ENCODE results near the gene LRRC37A.
A peak's percentile ranks its signal among the peaks of the same experiment; 100 is the strongest.
"Not testable (repeated sequence)": the region's sequence is repeated elsewhere in the genome, so short reads cannot be mapped to it uniquely, and the experiment has no call there.

LRRC37A gene

DNA sequence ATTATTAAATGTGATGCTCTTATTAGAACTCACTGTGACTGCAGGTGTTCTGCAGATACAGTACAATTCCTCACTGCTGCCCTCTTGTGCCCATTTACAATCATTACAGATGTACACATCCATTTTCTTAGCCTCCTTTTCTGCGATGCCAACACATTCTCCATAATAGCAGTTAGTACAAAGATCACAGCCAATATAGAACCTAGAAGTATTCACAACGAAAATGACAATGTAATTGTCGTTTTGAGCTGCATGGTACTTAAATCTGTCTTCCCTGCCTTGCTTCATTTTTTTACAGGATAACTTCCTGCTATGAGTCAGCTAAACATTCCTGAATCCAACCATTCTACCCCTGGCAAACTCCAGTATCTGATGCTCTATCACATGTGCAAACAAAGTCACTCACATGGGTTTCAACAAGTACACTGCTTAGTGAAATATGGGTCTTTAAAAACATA, 8.1 kb upstream of the LRRC37A start:
- in situ Hi-C loops (cut with HindIII; ENCODE audit: low sequenced_read_pairs); H3K4me3 ChIP-seq (ENCODE audit: low read depth, low read length): not testable (repeated sequence)
- peak; percentile 58 for DNase-seq (ENCODE audit: low read depth, low spot score)
- TF ChIP-seq, protein P1, sequence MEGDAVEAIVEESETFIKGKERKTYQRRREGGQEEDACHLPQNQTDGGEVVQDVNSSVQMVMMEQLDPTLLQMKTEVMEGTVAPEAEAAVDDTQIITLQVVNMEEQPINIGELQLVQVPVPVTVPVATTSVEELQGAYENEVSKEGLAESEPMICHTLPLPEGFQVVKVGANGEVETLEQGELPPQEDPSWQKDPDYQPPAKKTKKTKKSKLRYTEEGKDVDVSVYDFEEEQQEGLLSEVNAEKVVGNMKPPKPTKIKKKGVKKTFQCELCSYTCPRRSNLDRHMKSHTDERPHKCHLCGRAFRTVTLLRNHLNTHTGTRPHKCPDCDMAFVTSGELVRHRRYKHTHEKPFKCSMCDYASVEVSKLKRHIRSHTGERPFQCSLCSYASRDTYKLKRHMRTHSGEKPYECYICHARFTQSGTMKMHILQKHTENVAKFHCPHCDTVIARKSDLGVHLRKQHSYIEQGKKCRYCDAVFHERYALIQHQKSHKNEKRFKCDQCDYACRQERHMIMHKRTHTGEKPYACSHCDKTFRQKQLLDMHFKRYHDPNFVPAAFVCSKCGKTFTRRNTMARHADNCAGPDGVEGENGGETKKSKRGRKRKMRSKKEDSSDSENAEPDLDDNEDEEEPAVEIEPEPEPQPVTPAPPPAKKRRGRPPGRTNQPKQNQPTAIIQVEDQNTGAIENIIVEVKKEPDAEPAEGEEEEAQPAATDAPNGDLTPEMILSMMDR (IDR thresholded peaks at IDR 0.05; ENCODE audit: low read depth, low read length): peak; percentile 55

DNA sequence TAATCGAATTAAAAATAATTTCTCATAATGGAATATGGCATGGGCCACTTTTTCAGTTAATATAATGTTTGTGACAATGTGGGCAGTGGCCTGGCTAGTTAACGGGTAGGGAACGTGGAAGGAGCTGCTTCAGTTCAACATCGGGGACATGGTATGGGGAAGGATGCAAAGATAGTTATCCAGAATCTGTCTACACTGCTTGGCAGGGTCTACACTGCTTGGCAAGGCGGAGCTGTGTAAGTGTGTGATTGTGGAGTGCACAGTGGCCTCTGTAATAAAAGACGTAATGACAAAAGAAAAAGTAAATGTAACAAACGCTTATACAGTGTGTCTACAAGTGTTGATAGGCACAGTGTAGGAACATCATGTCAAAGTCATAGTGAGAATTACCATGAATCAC, 7.3 kb upstream of the LRRC37A start:
- in situ Hi-C loops (cut with HindIII; ENCODE audit: low sequenced_read_pairs); H3K4me3 ChIP-seq (ENCODE audit: low read depth, low read length); DNase-seq (ENCODE audit: low read depth, low spot score): not testable (repeated sequence)

DNA sequence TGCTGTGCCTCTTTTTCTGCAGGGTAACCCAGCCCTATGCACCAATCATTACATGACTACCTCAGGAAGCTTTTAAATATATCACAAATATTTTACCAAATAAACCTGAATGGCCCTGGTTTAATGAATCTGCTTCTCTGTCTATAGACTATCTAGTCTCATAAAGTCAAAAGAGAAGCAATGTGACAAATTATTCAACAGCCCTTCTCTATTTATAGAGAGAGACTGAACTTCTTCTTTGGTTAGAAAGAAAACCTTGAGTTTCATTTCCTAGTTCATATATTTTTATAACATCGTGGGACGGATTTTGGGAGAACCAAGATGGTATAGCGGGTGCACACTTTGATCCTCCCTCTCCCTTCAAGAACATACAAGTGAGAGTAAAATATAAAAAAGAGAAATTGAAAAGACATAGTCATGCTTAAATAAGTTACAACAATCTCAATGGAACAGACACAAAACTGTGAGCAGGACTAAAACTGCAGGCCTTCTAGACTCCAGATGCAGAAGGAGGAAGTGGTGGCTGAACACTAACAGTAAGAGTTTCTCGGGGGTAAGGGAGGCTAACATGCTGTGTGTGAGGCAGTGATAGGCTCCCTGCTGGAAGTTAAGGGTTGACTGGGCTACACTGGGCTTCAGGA, 3.9 kb upstream of the LRRC37A start:
- in situ Hi-C loops (cut with HindIII; ENCODE audit: low sequenced_read_pairs); H3K4me3 ChIP-seq (ENCODE audit: low read depth, low read length); DNase-seq (ENCODE audit: low read depth, low spot score): not testable (repeated sequence)

DNA sequence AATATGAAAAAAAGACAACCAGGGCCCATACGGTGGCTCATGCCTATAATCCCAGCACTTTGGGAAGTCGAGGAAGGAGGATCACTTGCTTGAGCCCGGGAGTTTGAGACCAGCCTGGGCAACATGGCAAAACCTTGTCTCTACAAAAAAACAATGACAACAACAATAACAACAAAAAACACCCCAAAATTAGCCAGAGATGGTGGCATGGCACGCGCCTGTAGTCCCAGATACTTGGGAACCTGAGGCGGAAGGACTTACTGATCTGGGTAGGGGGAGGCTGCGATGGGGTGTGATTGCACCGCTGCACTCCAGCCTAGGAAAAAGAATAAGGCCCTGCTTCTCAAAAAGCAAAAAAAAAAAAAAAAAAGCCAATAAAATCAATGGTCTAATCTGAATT, 3.3 kb upstream of the LRRC37A start:
- in situ Hi-C loops (cut with HindIII; ENCODE audit: low sequenced_read_pairs); H3K4me3 ChIP-seq (ENCODE audit: low read depth, low read length); DNase-seq (ENCODE audit: low read depth, low spot score): not testable (repeated sequence)

DNA sequence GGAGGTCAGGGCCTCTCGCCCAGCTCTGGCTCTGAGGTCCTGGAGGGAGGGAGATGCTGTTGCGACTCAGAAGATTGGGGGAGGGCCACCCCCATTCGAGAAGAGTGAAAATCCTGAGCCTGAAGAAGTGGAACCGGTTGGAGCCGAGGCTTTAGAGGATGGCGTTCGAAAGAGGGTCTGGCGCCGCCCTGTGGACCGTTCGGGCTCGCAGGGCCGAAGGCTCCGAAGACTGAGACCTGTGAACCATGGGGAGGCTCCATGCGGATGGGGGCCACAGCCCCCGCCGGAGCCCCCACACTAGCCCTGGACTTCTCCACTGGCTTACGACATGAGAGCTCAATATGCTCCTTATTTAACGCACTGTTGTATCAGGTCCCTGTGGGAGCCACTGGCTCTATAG, 46.3 kb downstream of the LRRC37A start:
- in situ Hi-C loops (cut with HindIII; ENCODE audit: low sequenced_read_pairs); H3K4me3 ChIP-seq (ENCODE audit: low read depth, low read length); DNase-seq (ENCODE audit: low read depth, low spot score): not testable (repeated sequence)

DNA sequence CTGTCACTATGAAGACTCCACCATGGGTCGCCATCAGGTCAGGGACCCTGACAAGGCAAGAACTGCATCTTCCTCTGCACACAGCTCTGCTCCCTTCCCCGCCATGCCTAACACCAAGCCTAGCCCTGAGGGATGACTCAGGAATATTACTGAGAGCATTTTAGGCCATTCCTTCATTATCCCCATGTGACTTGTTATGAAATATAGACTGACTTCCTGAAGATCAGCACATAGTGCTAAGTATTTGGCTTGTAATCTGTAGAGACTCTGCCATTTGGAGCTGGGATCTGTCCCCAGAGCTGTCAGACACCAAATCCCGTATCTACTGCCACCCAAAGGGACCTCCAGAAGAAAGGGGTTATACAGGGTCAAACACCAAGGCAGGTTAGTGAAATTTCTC, 47.2 kb downstream of the LRRC37A start:
- in situ Hi-C loops (cut with HindIII; ENCODE audit: low sequenced_read_pairs); H3K4me3 ChIP-seq (ENCODE audit: low read depth, low read length); DNase-seq (ENCODE audit: low read depth, low spot score): not testable (repeated sequence)

DNA sequence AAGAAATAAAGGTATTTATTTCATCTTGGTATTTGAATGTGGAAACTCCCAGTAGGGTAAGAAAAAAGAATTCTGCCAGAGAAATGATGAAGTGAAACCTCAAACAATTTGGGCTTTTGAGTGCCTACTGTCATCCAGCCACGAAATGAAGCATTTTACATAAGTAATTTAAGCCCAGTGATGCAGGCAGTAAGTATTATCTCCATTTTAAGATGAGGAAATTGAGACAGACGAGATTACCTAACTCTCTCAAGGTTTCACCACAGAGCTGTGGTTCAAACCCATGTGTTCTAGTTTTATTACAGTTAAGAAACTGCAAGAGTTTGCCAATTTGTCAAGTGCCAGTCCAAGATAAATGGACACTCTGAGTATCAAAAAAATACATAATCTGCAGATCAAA, 53.4 kb downstream of the LRRC37A start:
- DNase-seq (ENCODE audit: low read depth, low spot score); in situ Hi-C loops (cut with HindIII; ENCODE audit: low sequenced_read_pairs); H3K4me3 ChIP-seq (ENCODE audit: low read depth, low read length): not testable (repeated sequence)

DNA sequence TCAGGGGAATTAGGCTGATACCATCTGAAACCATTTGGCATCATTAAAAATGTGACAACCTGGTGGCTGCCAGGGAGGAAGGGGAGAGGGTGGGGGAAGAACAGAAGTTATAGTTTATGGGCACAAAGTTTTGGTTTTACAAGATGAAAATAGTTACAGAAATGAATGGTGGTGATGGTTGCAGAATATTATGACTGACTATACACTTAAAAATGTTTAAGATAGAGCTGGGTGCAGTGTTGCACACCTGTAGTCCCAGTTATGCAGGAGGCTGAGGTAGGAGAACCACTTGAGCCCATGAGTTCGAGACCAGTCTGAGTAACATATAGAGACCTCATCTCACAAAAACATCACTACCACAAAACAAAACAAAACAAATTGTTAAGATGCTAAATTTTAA, 54.1 kb downstream of the LRRC37A start:
- DNase-seq (ENCODE audit: low read depth, low spot score); H3K4me3 ChIP-seq (ENCODE audit: low read depth, low read length); in situ Hi-C loops (cut with HindIII; ENCODE audit: low sequenced_read_pairs): not testable (repeated sequence)

DNA sequence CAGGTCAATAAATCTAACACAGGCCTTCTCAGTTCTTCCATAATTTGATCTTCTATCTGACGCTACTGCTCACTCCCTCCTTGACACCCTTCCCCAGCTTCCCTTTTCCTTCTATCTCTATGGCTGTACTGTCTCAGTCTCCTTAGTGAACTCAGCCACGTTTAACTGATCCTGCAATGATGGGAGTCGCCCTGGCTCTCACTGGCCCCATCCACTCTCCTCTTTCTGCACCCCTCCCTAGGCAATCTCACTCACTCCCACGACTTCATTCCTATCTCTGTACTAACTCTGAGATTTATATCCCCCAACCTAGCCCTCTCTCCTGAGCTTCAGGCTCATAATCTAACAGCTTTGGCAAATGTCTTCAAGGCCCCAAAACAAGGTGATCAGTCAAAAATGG, 58.9 kb downstream of the LRRC37A start:
- DNase-seq (ENCODE audit: low read depth, low spot score); H3K4me3 ChIP-seq (ENCODE audit: low read depth, low read length); in situ Hi-C loops (cut with HindIII; ENCODE audit: low sequenced_read_pairs): not testable (repeated sequence)

DNA sequence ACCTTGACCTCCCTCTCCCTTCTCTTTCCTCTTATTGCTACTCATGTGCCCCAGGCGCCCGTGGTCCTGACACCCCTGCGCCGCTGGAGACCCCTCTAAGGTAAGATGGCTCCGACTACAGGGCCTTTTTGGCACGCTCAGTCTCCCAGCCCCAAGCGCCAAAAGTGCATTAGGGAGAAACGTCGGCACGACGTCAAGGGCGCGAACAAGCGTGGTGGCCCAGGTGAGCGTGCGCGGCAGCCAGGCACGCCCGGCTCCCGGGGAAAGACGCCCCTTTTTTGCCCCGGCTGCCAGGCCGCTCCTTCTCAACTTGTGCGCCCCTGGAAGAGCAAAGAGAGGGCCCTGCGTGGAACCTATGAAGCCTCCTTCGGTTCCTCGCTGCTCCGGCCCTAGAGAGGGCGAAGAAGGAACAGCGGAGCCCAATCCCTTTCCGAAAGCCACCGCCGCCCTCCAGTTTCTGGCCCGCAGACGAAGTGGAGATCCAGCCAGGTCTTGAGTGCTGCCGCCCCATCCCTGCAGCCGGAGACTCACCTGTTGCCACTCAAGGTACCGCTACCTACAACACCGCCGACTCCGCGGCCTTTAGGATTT, 66.3 kb downstream of the LRRC37A start:
- DNase-seq (ENCODE audit: low read depth, low spot score); H3K4me3 ChIP-seq (ENCODE audit: low read depth, low read length); in situ Hi-C loops (cut with HindIII; ENCODE audit: low sequenced_read_pairs): not testable (repeated sequence)

DNA sequence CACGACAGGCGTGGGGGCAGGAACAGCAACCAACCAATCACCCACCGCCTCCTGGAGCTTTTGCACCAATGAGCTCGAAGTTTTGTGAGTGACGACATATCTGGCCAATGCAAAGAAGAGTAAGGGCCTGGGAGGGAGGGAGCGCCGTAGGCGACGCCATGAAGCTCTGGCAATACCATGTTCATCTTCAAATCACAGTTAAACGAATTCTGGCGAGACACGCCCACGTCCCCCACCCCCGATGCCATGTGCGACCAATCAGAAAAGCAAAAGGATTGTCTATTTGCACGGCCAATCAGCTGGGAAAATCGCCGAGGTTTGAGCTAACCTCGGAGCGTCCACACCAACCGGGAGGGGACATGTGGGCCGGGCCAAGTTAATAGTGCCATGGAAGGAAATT, 66.8 kb downstream of the LRRC37A start, which contains the start of gene ARL17B:
ARL17B (minus strand) TSS at position 12 of the 400 bp plus-strand sequence. CDS start 3,369 bp downstream, outside the sequence.
- H3K4me3 ChIP-seq (ENCODE audit: low read depth, low read length); DNase-seq (ENCODE audit: low read depth, low spot score); in situ Hi-C loops (cut with HindIII; ENCODE audit: low sequenced_read_pairs): not testable (repeated sequence)

DNA sequence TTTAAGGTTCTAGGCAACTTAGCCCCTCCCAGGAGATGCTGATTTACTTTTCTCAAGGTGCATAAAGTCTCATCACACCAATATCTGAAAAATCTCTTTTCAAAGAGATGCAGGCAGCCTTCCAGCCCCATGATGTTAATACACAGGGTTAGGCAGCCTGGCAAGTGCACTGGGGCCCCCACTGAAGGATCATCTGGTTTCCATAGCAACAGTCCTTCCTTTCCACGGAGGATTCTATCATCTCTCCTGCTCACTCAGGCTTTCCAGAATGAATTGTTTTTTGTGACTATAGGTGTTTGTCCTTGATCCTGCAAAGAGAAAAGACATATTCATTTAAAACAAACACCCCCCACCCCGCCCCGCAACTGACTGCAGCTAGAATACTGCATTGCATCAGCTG, 72.6 kb downstream of the LRRC37A start:
- H3K4me3 ChIP-seq (ENCODE audit: low read depth, low read length); DNase-seq (ENCODE audit: low read depth, low spot score); in situ Hi-C loops (cut with HindIII; ENCODE audit: low sequenced_read_pairs): not testable (repeated sequence)

DNA sequence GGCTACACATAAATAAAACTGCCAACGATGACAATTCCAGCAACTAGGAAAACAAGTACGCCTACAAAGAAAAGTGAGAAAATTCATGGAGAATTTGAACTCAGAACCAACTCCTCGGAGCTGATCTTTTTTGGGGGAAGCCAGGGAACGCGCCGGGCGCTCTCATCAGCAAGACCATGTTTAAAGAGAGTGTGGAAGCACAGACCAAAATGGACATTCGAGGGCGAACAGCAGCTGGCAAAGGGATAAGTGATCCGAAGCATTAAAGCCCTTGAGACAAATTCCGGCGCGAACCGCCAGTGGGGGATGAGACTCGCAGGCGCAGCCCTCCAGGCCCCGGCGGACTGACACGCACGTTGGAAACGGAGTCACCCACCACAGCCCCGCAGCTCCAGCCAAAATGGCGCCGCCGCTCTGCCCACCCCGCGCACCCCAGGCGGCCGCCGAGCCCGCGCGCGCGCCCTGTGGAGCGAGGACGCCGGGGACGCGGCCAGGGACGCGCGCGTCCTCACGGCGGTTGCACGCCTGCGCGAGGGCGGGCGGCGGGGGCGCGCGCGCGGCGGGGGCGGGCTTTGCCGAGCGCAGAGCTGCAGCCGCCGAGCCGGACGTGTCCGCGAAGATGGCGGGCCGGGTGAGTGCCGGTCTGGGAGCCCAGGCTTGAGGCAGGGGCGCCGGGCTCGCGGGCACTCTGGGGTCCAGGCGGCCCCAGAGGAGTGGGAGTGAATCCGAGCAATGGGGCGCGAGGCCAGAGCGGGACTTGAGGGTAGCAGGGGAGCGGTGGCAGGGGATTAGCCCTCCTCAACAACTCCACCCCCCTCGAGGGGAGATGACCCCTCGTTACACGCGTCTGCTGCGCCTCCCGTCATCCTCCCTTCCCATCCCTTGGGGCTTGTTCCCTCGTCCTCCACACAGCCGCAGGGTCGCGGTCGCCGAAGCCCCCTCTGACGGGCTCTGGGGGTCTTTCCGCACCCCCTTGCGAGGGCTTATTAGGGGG, 77.6 kb downstream of the LRRC37A start:
- H3K4me3 ChIP-seq (ENCODE audit: low read depth, low read length); in situ Hi-C loops (cut with HindIII; ENCODE audit: low sequenced_read_pairs); DNase-seq (ENCODE audit: low read depth, low spot score): not testable (repeated sequence)

DNA sequence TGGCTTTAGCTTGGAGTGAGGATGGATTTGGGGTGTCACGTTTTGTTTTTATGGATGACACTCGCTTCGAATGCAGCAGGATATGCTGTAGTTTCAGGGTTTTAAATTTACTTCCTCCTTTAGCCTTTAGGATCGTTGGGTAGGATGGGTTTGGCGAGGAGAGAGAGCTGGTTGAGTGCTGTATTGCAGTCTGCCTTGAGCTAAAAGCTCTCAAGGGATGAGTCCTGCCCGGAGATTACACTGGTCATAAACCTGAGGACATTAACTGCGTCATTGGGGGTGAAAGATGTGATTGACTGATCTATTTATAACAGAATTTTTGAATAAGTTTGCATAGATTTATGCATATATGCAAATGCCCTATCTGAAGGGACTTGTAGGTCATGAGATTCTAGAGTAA, 78.5 kb downstream of the LRRC37A start:
- in situ Hi-C loops (cut with HindIII; ENCODE audit: low sequenced_read_pairs): not testable (repeated sequence)

DNA sequence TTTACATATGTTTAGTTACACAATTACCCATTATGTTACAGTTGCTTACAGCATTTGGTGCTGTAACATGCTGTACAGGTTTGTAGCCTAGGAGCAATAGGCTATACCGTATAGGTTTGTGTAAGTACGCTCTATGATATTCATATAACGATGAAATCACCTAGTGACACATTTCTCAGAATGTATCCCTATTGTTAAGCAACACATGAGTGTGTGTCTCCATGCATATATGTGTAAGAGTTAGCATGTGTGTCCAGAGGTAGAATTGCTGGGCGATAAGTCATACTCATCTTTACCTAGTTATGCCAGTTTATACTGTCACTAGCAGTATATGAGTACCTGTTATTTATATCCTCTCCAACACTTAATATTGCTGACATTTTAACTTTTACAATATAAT, 88.2 kb downstream of the LRRC37A start:
- in situ Hi-C loops (cut with HindIII; ENCODE audit: low sequenced_read_pairs); DNase-seq (ENCODE audit: low read depth, low spot score); H3K4me3 ChIP-seq (ENCODE audit: low read depth, low read length): not testable (repeated sequence)

More for the DNA sequence above, 78.5 kb downstream of the LRRC37A start:
- not testable (repeated sequence) for DNase-seq (ENCODE audit: low read depth, low spot score); H3K4me3 ChIP-seq (ENCODE audit: low read depth, low read length)

DNA sequence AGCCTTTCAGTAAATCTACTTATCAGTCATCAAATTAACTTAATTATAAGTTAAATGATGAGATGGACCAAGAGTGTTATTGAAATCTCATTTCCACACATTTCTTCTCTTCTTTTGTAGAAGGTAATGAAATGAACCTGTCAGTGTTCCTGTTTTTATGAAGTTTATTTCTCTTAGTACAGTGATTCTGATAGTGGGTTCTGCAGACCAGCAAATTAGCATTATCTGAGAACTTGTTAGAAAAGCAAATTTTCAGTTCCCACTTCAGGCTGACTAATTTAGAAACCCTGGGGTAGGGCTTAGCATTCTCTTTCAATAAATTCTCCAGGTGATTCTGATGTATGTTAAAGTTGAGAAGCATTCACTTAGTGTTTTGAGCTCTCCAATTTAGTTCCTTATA, 90.6 kb downstream of the LRRC37A start:
- DNase-seq (ENCODE audit: low read depth, low spot score); in situ Hi-C loops (cut with HindIII; ENCODE audit: low sequenced_read_pairs); H3K4me3 ChIP-seq (ENCODE audit: low read depth, low read length): not testable (repeated sequence)
